OCI-LY7 (cell line): ENCODE data around the gene GNL3L. TPM values are rescaled to one million over a fixed set of nuclear protein-coding genes. Genes with fewer than 3 reads are reported as not detected.
A peak's percentile ranks its signal among the peaks of the same experiment; 100 is the strongest.

Experiments used
- BruUV-seq: library from RNA; stranded (reverse); fragments of 400-500 nt; replicated peaks from 2 replicates; lab custom pipeline; 2021; lab: Mats Ljungman, UMichigan
- CTCF ChIA-PET: fragments of 300-600 bp; sonication (Branson Sonifier 250); formaldehyde crosslinking; loops from one replicate; lab custom pipeline; 2022; ENCODE audit warnings: antibody characterized with exemption; ENCODE audit not compliant: unreplicated experiment; lab: Charles Lee
- POLR2A ChIA-PET: fragments of 300-600 bp; sonication (Branson Sonifier 250); formaldehyde crosslinking; loops from one replicate; lab custom pipeline; 2022; ENCODE audit warnings: antibody characterized with exemption; lab: Charles Lee
- DNase-seq: peaks from one replicate; pipeline ENCODE4 v3.0.0-alpha.2; 2015; ENCODE audit warnings: low spot score
- H2AFZ ChIP-seq: fragments of 200-600 bp; sonication (generic), shearing (Covaris generic); 2 replicates; pipeline ENCODE4 v1.6.1; 2014; ENCODE audit warnings: mild to moderate bottlenecking, antibody characterized with exemption, low read length, moderate library complexity
- H3K27ac ChIP-seq: fragments of 200-600 bp; sonication (generic); 2 replicates; pipeline ENCODE4 v1.5.1; 2014; ENCODE audit warnings: mixed run types, low read depth, mild to moderate bottlenecking, moderate library complexity, low read length, inconsistent platforms; ENCODE audit not compliant: poor library complexity, severe bottlenecking
- H3K36me3 ChIP-seq: fragments of 200-600 bp; sonication (generic); 2 replicates; pipeline ENCODE4 v1.6.1; 2014; ENCODE audit warnings: mild to moderate bottlenecking, antibody characterized with exemption, low read length, moderate library complexity, mixed read lengths; ENCODE audit not compliant: insufficient read depth
- H3K4me1 ChIP-seq: fragments of 200-600 bp; sonication (generic); 2 replicates; pipeline ENCODE4 v1.5.1; 2014; ENCODE audit warnings: mild to moderate bottlenecking, low read length; ENCODE audit not compliant: insufficient read depth, poor library complexity, severe bottlenecking
- H3K4me2 ChIP-seq: fragments of 200-600 bp; sonication (generic); 2 replicates; pipeline ENCODE4 v1.6.1; 2014; ENCODE audit warnings: mild to moderate bottlenecking, low read length
- H3K4me3 ChIP-seq: fragments of 200-600 bp; sonication (generic); 2 replicates; pipeline ENCODE4 v1.5.1; 2014; ENCODE audit warnings: mild to moderate bottlenecking, low read depth, low read length; ENCODE audit not compliant: poor library complexity, severe bottlenecking
- H3K79me2 ChIP-seq: fragments of 200-600 bp; sonication (generic); 2 replicates; pipeline ENCODE4 v1.6.1; 2016; ENCODE audit warnings: low read depth, mild to moderate bottlenecking, low read length, moderate library complexity, mixed read lengths; ENCODE audit not compliant: insufficient read depth
- H3K9me2 ChIP-seq: fragments of 200-600 bp; sonication (generic); 2 replicates; pipeline ENCODE4 v1.6.1; 2016; ENCODE audit warnings: mild to moderate bottlenecking, low read length, mixed read lengths; ENCODE audit not compliant: insufficient read depth
- H3K9me3 ChIP-seq: fragments of 200-600 bp; sonication (generic); 2 replicates; pipeline ENCODE4 v1.6.1; 2014; ENCODE audit warnings: mild to moderate bottlenecking, mixed run types, low read length, mixed read lengths
- H4K20me1 ChIP-seq: fragments of 200-600 bp; sonication (generic); 2 replicates; pipeline ENCODE4 v1.6.1; 2014; ENCODE audit warnings: mild to moderate bottlenecking, antibody characterized with exemption, low read length, moderate library complexity, mixed read lengths; ENCODE audit not compliant: insufficient read depth
- CTCF ChIP-seq: fragments of 200-600 bp; sonication (generic); conservative IDR thresholded peaks from 2 replicates; pipeline ENCODE4 v1.5.1; 2014; ENCODE audit warnings: mild to moderate bottlenecking, antibody characterized with exemption, low read length, moderate library complexity, mixed read lengths
- EZH2phosphoT487 ChIP-seq: fragments of 200-600 bp; sonication (generic); IDR thresholded peaks from 2 replicates; pipeline ENCODE4 v1.6.1; 2018; ENCODE audit warnings: low read depth, borderline replicate concordance, mild to moderate bottlenecking, mixed run types, antibody characterized with exemption, low read length, moderate library complexity, mixed read lengths
- intact Hi-C: fragments of 100-400 bp; cut with micrococcal nuclease; formaldehyde crosslinking; loops from one replicate; pipeline ENCODE4 v1.10.0; 2022; ENCODE audit not compliant: unreplicated experiment
- total RNA-seq, 2 experiments: library from RNA; depleted of rRNA in 1 of 2; stranded (reverse); fragments of >200 nt in 1 of 2; shearing (Covaris generic) in 1 of 2; gene quantifications; 2 replicates each; pipeline ENCODE4 v1.2.3, GENCODE V29; 2014 to 2022

GNL3L gene
- total RNA-seq, 2 experiments from 2014 or later = 45.1 to 71.5 TPM

- no peak overlapping the region for H3K27ac ChIP-seq
- intact Hi-C loops = no loop called here
- peak overlapping the region; percentile 44; the same call in 1 of the 2 replicates for H3K4me2 ChIP-seq
- H3K9me3 ChIP-seq = no peaks in the 10 kb centered on the region
- POLR2A ChIA-PET = no interaction called here
- H4K20me1 ChIP-seq = no peaks in the 10 kb centered on the region
- H3K4me3 ChIP-seq = peak overlapping the region; percentile 51
- H3K9me2 ChIP-seq = no peaks in the 10 kb centered on the region
- no peak overlapping the region for H2AFZ ChIP-seq
- H3K79me2 ChIP-seq = no peaks in the 10 kb centered on the region
- CTCF ChIA-PET = no interaction called here
- H3K4me1 ChIP-seq = no peaks in the 10 kb centered on the region
- DNase-seq = no peak
- TF ChIP-seq CTCF (no peak), EZH2phosphoT487 (no peak)
- no peaks in the 10 kb centered on the region for H3K36me3 ChIP-seq
- BruUV-seq = no TSS peak
Measured at GRCh38 chrX:54494989-54495813, 34.8 kb upstream of the GNL3L start.

- Histone ChIP-seq H2AFZ (no peak within 1 kb of the TSS), H3K4me2 (peak within 1 kb of the TSS; percentile 44; the same call in 1 of the 2 replicates)
- intact Hi-C loops = no loop called here
Measured at GRCh38 chrX:54495814-54496516, 34.1 kb upstream of the GNL3L start, which contains the start of gene FGD1. Gene FGD1, minus strand, starts transcription at chrX:54496234. Its CDS starts 802 bp downstream, at chrX:54495432.

More at GRCh38 chrX:54495814-54496516, 34.1 kb upstream of the GNL3L start, which contains the start of gene FGD1:
- POLR2A ChIA-PET = no interaction called here
- Histone ChIP-seq H3K36me3 (no peaks in the 10 kb centered on the region), H3K79me2 (no peaks in the 10 kb centered on the region), H4K20me1 (no peaks in the 10 kb centered on the region), H3K4me1 (no peaks in the 10 kb centered on the region), H3K4me3 (peak within 1 kb of the TSS; percentile 51), H3K27ac (no peak within 1 kb of the TSS), H3K9me2 (no peaks in the 10 kb centered on the region), H3K9me3 (no peaks in the 10 kb centered on the region)
- CTCF ChIA-PET = no interaction called here
- peak; percentile 25 for DNase-seq
- no peak for TF ChIP-seq CTCF
- TF ChIP-seq EZH2phosphoT487 = no peak
- BruUV-seq = no TSS peak
